ENCODE measurements around the gene MTUS2.

MTUS2 gene

DNA sequence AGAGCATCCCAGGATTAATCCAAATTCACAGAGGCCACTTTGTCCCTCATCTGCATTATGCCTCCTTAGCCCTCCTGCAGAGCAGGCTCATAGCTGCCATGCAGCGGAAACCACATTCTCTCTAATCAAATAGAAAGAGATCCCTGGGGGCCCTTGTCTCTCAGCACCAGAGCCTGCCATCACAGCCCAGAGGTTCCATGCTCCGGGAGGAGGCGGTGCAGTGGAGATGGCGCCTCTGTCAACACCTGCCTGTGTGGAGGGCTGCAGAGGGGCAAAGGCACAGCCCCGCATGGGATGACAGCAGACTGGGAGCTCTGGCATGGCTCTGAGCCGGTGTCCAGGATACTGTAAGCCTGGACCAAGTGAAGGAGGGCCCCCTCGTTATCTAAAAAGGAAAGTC is 664.1 kb downstream of the MTUS2 start:
- DNase-seq (ENCODE audit: low read depth in 2 of 2) = no peak

DNA sequence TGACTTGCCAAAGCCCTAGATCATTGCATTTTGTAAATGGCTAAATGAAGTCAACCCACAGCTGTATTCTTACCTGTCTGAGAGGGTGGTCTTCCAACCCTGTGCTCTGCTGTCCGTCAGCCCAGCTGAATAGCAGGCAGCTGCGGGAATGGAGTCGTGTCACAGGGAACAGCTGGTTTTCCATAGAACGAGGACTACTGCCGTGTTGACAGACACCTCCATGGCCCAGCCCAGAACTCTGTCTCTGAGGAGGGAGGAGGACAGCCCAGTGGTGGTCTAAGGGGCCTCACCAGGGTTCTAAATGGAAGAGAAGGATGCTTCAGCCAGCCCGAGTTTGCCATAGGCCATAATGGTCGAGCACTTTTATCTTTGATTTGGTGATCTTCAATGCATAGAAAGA is 664.7 kb downstream of the MTUS2 start:
- no peak for DNase-seq (ENCODE audit: low read depth in 2 of 2)

DNA sequence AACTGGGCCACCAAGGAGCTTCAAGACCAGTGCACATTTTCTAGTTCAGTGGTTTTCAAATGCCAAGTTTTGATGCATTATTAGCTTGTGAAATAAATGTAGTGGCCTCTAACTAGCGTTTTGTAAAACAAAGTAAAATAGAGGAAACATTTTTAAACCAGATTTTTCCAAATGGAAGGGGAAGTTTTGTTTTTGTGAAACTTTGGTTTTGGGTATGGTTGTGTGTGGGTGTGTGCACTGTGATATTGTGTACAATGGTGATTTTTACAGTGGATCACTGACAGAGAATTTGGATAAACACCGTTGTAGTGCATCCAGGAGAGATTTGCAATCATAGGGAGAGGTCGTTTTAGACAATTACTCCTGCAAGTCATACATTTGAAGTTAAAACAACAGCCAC is 666.4 kb downstream of the MTUS2 start:
- DNase-seq (ENCODE audit: low read depth in 2 of 2) = no peak

DNA sequence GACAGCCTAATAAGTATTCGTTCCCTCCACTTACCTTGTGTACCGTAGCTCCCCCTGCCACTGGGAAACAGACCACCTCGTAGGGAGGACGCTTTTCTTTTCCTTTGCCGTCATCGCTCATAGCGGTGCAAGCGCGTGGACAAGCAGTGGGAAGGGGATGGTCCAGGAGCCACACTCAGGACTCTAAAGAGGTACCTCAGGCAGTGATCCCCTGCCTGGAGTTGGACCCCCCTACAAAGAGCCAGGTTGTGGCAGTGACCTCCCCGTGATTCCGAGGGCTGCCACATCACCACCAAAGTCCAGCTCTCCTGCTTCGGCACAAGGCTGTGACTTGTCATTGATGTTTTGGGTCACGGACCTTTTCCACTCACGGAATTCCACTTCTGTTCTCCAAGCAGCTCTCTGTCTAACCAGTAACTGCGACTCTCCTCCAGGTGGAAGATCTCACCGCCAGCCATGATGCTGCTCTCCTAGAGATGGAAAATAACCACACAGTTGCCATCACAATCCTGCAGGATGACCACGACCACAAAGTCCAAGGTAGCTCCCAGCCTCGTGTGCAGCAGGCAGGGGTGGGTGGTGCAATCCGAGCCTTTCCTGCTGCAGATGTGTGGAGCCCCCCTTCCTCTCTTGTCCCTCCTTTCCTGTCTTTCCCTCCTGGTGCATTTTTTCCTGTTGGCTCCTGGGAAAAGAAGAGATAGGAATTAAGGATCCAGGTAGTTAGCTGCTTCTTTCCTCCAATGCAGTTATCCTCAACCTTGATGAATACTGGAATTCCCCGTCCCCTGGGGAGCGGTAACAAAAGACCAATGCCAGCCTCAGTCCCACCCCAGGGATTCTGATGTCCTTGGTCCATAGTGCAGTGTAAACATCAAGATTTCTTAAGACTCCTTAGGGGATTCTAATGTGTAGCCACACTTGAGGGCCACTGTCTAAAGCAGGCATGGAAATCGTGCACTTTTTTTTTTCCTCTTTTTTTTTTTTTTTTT is 667.6 kb downstream of the MTUS2 start:
- DNase-seq (ENCODE audit: low read depth in 2 of 2) = no peak

DNA sequence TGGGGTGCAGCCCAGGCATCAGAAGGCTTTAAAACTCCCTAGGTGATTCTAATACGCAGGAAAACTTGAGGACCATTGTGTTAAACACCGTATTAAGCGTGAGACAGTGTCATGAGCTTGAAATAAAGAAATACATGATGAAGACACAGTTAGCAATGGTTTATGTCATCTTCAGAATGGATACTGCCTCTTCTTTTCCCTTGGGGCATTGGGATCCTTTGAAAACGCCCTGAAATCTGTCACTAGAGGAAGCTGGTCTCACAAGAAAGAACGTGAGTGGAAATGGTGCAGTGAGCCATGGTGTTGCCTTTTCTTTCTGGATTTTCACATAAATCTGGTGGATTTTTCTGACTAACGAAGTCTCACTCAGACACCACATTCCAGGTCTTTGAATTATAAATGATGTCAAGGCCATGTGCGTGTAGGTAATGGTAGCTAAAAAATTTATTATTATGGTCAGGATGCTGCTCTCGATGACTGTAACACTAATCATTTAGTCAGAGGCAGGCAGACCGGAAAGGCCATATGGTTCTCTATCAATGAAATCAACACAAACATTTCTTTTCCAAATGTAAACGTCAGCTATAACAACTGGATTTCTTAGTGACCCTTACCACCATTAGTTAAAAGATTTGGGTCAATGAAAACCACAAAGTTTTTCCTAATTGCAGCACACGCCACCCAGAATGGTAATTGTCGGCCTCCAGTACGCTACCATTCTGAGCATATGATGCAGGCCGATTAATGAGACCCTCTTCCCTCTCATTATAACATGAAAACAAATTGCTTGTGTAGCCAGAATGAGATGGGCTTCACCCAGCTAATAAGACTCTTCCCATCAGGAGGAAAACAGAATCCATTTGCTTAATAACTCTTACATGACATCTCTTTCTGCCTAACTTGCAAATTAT is 669.8 kb downstream of the MTUS2 start:
- DNase-seq (ENCODE audit: low read depth in 2 of 2) = no peak

DNA sequence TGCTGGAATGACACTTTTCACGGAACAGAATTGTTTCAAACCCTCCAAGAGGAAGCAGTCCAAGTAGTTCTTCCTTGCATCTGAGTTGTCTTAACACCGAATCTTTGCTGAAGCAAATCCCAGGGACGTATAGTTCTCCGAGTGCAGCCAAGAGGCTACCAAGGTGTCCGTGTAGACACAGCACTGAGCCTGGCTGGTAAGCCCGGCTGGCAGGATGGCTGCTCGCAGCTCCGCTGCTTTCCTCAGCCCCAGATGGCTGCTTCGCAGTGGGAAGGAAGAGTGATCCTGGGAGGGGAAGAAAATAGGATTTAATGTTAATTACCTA is 670.4 kb downstream of the MTUS2 start:
- DNase-seq (ENCODE audit: low read depth in 2 of 2) = no peak

DNA sequence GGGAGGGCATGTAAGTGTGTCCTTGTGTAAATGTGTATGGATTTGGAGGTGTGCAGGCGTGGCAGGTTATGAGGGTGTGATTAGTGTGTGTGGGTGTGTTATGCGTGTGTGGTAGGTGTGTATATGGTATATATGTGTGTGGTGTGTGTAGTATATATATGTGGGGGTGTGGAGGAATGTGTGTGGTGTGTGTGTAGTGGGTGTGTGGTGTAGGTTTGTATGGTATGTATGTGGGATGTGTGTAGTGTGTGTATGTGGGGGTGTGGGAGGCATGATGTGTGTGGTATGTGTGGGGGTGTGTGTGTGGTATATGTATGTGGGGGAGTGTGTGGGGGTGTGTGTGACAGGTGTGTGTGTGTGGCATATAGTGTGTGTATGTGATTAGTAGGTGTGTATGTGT is 671.1 kb downstream of the MTUS2 start:
- no peak for DNase-seq (ENCODE audit: low read depth in 2 of 2)

DNA sequence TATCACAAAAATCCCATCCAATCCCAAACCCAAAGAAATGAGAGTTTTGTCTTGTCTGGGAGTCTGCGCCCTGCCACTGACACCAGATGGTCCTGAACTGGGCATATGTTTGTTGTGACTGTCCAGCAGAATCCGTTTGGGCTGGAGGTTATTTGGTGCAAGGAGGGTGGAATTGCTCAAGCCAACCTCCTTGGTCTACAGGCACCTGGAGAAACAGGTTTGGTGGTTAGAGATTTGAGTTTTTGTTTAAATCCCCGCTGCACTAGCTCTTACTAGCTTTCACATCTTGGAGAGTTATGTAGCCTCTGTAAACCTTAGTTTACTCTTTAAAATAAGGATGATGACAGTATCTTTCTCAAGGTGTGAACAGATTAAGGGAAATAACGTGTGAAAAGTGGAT is 673.7 kb downstream of the MTUS2 start:
- no peak for DNase-seq (ENCODE audit: low read depth in 2 of 2)

DNA sequence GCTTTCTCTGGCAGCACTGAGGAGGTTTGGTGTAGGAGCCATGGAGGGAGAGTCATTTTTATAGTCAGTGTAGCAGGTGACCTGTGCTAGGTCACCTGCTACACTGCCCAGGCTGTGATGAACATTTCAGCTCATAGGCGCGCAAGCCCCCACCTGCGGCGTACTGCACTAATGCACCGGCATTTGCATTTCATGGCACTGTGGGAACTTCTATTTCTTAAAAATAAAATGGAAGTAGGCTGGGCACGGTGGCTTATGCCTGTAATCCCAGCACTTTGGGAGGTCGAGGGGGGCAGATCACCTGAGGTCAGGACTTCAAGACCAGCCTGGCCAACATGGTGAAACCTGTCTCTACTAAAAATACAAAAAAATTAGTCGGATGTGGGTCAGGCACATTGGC is 674.4 kb downstream of the MTUS2 start:
- DNase-seq (ENCODE audit: low read depth in 2 of 2) = no peak

DNA sequence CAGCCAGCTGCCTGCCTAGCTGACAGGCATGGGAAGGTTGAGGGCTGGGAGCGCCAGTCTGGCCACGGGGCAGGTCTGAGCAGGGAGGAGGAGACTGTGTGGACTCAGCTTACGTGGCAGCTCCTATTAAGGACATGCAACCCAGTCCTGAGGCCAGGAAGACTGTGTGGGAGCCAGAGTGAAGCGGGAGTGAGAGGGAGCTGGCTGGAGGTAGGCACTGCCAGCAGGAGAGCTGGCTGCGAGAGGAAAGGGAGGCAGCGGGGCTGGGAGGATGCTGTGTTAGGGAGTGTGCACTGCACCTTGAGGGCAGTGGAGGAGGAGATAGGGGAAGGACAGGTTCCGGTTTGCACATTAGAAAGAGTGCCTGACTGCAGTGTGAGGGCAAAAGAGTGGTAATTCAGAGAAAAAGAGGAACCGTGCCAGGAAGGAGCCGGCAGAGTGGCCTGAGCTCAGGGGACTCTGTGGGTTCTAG is 676.1 kb downstream of the MTUS2 start:
- DNase-seq (ENCODE audit: low read depth in 2 of 2) = no peak

DNA sequence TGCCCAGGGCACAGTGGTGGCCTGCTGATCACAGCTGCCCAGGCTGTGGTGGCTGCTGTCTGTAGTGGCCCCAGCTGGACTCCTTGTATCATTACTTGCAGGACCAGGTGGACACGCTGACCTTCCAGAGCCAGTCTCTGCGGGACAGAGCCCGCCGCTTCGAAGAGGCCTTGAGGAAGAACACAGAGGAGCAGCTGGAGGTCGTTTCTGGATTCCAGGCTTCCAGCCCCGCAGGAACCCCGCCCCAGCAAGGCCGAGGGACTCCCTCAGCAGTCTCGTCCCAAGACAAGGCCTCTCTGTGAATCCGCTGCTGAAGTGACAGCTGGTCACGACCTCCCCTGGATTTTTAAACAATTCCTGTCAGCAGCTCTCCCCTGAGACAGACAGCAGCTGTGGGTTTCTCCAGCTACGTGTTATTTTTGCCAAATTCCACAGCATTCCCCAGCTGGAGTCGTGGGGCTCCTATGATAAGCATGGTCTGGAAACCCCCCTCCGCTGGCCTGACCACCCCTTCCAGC is 677.1 kb downstream of the MTUS2 start:
- no peak for DNase-seq (ENCODE audit: low read depth in 2 of 2)

DNA sequence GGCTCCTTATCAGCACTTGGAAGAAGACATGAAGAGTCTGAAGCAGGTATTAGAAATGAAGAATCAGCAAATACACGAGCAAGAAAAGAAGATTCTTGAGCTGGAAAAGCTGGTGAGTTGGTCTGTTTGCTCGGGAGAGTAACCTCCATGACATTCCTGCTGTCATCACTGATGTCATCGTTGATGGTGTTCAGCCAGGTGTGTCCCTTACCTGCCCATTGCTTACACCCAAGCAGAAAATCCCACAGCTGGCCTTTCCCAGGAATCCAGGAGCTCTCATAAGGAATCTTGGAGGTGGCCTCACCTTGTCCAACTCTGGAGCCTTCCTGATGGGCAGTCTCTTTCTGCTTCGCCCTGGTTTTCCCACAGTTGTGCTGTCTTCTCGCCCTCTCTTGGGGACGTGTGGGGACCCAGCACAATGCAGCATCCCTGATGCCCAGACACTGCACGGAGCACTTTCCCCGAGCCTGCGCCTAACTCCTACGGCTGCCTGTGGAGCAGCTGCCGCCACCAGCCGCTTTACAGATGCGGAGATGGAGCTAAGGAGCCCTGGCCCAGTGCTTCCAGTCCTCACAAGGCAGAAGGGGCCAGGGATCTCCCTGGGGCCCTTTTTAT is 678.4 kb downstream of the MTUS2 start:
- DNase-seq (ENCODE audit: low read depth in 2 of 2) = no peak

DNA sequence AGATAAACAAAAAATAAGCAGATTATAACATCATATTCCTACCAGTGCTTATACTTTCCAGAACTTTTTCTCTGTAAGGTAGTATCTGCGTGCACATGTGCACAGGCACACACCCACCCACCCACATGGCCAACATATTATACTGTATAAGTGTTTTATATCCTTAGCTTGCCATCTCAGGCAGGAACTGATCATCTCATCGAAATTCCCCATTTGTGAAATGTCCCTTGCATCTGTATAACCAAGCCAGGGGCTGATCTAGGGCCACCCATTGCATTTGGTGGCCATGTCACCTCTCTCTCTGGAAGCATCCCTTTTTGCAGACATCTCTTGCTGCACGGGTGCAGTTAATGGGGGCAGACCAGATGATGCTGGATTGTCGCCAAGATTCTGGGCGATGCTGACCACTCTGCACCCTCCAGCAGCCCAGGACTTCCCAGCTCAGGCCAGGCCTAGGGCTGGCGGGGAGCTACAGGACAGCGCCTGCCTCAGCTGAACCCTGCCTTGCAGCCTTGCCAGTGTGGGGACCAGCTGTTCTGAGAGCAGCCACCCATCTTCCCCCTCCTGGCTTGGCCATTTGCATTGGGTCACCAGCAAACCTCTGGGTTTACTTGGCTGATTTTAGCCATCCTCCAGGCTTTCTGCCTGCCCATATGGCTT is 679.5 kb downstream of the MTUS2 start:
- DNase-seq (ENCODE audit: low read depth in 2 of 2) = no peak

DNA sequence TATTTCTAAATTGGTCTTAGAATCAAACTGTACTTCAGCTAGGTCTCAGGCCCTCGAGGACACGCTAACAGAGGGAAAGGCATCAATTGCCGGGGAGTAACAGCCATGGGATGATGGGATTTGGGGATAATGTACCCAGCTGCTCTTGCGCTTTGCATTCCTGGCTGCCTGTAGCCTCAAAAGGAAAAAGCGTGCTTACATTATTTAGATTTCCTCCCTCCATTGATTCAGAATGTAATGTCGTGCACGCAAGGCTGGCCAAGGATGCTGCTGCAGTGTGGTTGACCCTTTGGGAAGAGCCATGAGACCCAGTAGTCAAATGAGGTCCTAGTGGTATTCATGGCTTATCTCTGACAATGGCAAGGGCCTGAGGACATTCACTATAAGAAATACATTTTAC is 680.2 kb downstream of the MTUS2 start:
- DNase-seq (ENCODE audit: low read depth in 2 of 2) = no peak

DNA sequence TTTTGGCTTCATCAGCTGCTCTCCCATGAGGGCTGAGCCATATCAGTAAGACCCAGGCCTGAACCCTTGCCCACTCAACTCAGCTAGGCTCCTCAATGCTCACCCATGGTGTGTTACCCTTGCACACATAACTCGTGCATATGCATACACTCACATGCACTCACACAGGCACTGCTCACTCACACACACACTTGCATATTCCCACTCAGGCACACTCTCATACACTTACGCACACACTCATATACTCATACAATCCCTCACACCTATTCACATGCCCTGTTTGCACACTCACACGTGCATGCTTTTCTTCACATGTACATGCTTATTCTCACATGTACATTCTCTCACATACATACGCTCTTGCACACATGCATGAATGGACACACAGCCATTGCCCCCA is 681.5 kb downstream of the MTUS2 start:
- no peak for DNase-seq (ENCODE audit: low read depth in 2 of 2)

DNA sequence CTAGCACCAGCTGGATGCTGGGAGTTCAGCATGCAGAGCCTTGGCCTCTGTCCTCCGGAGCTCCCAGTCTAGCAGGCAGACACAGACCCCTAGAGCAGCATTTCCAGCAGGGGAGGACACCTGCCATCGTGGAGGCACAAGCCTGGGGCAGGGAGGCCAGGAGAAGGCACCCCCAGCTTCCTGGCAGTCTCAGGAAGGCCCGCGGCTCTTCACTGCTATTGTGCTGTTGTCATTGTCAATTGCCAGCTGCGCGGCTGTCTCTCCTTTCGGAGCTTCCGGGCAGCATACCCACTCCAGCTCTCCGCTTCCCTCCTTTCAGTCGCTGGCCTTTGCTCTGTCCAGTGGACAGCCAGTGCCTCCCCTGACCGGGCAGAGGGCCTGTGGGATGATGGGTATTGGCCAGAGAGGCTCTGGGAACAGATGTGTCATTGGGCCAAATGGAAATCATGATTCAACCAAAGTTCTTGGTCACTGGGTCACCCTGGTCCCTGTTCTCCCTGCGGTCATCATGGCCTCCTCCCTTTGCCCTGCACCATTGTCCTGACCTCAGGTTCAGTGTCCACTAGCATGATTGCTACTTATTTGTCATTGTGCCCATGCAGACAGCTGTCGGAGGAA is 682.4 kb downstream of the MTUS2 start:
- DNase-seq (ENCODE audit: low read depth in 2 of 2) = no peak

DNA sequence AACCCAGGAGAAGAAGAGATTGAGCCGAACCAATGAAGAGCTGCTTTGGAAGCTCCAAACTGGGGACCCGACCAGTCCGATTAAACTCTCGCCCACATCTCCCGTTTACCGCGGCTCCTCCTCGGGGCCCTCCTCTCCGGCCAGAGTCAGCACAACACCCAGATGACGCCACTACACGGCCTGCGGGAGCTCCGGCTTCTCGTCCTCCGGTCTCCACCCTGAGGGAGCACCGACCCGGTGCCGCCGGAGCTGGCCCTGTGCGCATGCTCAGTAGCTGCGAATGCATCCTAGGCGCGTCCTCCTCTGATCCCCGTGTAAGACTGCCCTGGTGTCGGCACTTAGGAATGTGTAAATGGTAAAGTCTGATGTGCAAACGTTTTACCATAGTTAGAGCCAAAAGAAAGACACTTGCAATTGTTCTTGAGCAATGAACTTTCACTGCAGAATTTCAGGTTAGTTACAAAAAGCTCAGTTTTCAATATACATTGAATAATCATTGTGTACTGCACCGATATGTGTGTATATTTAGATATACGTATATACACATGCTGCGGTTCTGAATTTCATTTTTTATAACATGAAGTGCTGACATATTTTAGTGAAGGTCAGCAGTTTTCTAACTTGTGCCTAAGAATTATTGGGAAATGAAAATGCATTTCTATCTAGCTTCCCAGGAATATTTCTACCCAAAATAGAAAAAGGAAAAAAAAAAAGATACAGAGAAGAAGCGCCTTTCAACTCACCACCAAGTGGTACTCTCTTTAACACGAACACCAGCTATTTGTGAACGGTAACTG is 683.1 kb downstream of the MTUS2 start:
- no peak for DNase-seq (ENCODE audit: low read depth in 2 of 2)

DNA sequence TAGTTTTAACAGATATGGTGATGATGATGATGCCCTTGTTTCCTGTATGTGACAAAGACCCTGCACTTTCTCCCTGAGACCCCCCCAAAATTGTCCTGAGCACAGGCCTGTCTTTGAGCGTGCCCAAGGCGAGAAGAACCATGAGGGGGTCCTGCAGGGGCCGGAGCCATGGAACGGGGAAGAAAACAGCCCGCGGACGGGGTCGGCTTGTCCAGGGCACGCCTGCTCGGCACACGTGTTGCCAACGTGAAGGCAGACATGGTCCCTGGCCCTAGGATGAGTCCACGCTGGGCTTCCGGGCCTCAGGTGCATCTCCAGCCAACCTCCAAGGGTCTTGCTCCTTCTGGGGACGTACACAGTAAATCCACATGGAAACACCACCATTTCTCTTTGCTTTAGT is 684.6 kb downstream of the MTUS2 start:
- DNase-seq (ENCODE audit: low read depth in 2 of 2) = no peak

DNA sequence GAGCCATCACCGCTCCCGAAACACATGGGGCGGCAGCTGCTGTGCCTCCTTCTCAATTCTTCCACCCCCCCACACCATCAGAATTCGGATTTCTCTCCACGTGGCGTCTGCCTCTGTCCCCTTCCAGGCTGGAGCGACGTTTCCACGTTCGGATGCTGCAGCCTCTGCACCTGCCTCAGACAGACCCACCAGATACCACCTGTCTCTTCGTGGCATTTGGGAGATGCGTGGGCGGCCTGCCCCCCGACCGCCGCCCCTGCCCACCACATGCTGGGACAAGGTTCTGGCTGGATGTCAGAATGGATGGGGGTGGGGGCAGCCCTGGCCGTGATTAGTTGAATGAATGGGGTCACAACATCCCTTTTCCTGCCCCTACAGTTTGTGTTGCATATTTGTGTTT is 685.4 kb downstream of the MTUS2 start:
- DNase-seq (ENCODE audit: low read depth in 2 of 2) = no peak

DNA sequence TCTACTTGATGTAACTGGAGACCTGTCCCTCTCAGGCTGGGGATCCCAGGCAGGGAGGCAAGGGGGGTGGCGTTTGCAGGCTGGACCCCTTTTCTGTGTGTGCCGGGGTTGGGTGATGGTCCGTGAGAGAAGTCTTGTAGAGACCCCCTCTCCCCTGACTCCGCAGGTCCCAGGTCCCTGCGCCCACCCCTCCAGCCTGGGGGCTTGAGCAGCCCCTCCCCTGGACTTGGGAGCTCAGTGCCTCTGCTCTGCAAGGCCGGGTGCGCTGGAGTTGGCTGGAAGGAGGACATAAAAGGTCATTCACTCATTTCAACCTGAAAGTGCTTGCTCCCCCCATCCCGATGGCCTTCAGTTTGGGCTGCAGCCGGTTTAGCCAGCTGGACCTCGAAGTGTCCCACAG is 685.8 kb downstream of the MTUS2 start:
- DNase-seq (ENCODE audit: low read depth in 2 of 2) = no peak

All from stimulated activated CD8-positive, alpha-beta memory T cell treated with anti-CD3 and anti-CD28 coated beads, Interleukin-2, amount 100 ng/mL, for 48 hours (primary cell).